ENCODE measurements around the gene SAPCD1. TPM values are rescaled to one million over a fixed set of nuclear protein-coding genes. Genes with fewer than 3 reads are reported as not detected.

The SAPCD1 gene
- total RNA-seq, 1 experiment from 2014 or later: 3.2 TPM

DNA sequence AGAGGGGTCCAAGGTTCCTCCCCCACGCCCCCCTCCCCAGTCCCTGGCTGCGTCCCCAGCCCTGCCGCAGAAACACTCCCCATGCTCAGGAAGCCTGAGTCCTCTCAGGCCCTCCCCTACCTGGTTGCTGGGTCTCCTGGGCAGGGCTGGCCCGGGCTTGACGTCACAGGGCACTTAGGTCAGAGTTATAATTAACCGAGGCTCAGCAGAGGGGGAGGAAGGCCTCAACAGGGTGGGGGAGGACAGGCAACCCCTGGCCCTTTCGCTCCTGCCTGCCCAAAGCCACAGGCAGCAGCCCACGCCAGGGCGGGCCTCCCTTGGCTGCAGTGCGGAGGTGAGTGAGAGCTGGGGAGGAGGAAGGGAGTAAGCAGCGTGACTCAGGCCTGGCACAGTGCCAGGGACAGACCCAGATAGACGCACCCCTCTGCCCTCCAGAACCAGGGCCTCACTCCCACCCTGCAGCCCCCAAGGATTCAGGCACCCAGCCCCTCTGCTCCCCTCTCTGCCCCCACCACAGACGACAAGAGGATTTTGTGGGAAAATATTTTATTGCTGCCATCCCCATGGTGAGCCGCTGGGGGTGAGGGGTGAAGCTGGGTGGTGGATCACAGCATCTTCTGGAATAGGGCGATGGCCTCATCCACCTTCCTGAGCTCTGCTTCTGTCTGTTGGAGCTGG, 14.7 kb downstream of the SAPCD1 start, which contains the start of gene VWA7:
Gene VWA7 (minus strand): TSS at position 340 of the 678 bp plus-strand sequence. CDS start 549 bp downstream, outside the sequence.
- Histone ChIP-seq H2BK15ac (ENCODE audit: low read depth, low read length) (no peak within 1 kb of the TSS), H2BK120ac (ENCODE audit: low read depth, low read length, poor library complexity, severe bottlenecking) (no peak within 1 kb of the TSS), H3K4ac (ENCODE audit: low read depth, low read length) (no peak within 1 kb of the TSS), H2AK5ac (ENCODE audit: insufficient read length, low read length) (no peak within 1 kb of the TSS), H3K18ac (ENCODE audit: insufficient read length, low read depth, low read length) (no peak within 1 kb of the TSS), H3K27ac (ENCODE audit: insufficient read length, low read depth, low read length) (no peak within 1 kb of the TSS), H2AFZ (ENCODE audit: low read length) (no peak within 1 kb of the TSS), H2BK12ac (ENCODE audit: insufficient read length, low read depth, low read length) (no peak within 1 kb of the TSS), H4K8ac (replicated peaks; ENCODE audit: insufficient read length, low read depth, low read length) (no peak within 1 kb of the TSS), H3K56ac (ENCODE audit: insufficient read length, low read depth, low read length) (no peak within 1 kb of the TSS), H3K14ac (ENCODE audit: insufficient read depth, low read length) (no peak within 1 kb of the TSS), H3K27me3 (ENCODE audit: insufficient read depth, low read length) (no peaks in the 10 kb centered on the region), H3K23ac (ENCODE audit: insufficient read length, low read depth, low read length) (no peak within 1 kb of the TSS), H3K9me3 (ENCODE audit: control insufficient read depth, low read depth, low read length) (no peaks in the 10 kb centered on the region), H4K5ac (ENCODE audit: insufficient read length, low read depth, low read length) (no peak within 1 kb of the TSS), H3K4me1 (ENCODE audit: insufficient read depth, low read length) (no peaks in the 10 kb centered on the region), H3K79me1 (ENCODE audit: insufficient read depth, low read depth, low read length, poor library complexity, severe bottlenecking) (no peaks in the 10 kb centered on the region), H3K9ac (ENCODE audit: extremely low read depth, insufficient read length, low read length) (no peak within 1 kb of the TSS), H4K20me1 (ENCODE audit: control insufficient read depth, insufficient read depth, insufficient read length) (no peaks in the 10 kb centered on the region), H4K91ac (ENCODE audit: insufficient read length, low read depth, low read length) (no peak within 1 kb of the TSS), H3K23me2 (ENCODE audit: insufficient read length, low read depth, low read length, poor library complexity, severe bottlenecking) (no peaks in the 10 kb centered on the region), H3K4me2 (ENCODE audit: insufficient read depth, insufficient read length, low read length) (no peak within 1 kb of the TSS), H2BK20ac (ENCODE audit: low read depth, low read length, poor library complexity, severe bottlenecking) (no peak within 1 kb of the TSS), H3K79me2 (ENCODE audit: insufficient read depth, low read length) (no peaks in the 10 kb centered on the region), H3T11ph (ENCODE audit: low read length) (no peak within 1 kb of the TSS), H2BK5ac (ENCODE audit: insufficient read length, low read length) (no peak within 1 kb of the TSS)
- Mint-ChIP-seq H3K4me1 (peaks cover 5 to 10% of the 10 kb centered on the region in 2 experiments; a peak in 3 of 4 replicates), H3K4me3 (no peak within 1 kb of the TSS), H3K27ac (peak within 1 kb of the TSS in 2 of 3 experiments; percentile 52 to 61; a peak in 4 of 7 replicates), H3K9me3 (no peaks in the 10 kb centered on the region), H3K27me3 (ENCODE audit: low read depth) (no peaks in the 10 kb centered on the region), H3K36me3 (ENCODE audit: insufficient read depth in 1 of 3, low read depth in 3 of 3) (peaks cover 24 to 45% (median 30%) of the 10 kb centered on the region in 3 experiments; a peak in 6 of 7 replicates)
- DNase-seq: no peak
- TF ChIP-seq, protein P1, sequence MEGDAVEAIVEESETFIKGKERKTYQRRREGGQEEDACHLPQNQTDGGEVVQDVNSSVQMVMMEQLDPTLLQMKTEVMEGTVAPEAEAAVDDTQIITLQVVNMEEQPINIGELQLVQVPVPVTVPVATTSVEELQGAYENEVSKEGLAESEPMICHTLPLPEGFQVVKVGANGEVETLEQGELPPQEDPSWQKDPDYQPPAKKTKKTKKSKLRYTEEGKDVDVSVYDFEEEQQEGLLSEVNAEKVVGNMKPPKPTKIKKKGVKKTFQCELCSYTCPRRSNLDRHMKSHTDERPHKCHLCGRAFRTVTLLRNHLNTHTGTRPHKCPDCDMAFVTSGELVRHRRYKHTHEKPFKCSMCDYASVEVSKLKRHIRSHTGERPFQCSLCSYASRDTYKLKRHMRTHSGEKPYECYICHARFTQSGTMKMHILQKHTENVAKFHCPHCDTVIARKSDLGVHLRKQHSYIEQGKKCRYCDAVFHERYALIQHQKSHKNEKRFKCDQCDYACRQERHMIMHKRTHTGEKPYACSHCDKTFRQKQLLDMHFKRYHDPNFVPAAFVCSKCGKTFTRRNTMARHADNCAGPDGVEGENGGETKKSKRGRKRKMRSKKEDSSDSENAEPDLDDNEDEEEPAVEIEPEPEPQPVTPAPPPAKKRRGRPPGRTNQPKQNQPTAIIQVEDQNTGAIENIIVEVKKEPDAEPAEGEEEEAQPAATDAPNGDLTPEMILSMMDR (conservative IDR thresholded peaks at IDR 0.05): no peak
- WGBS (ENCODE audit: extremely low coverage, insufficient read length, low lambda C conversion rate): no CpG with 5 or more reads among the region's 15 CpGs
